Kidney epithelial cell (primary cell): ENCODE measurements around the gene CLEC4M. TPM values are rescaled to one million over a fixed set of nuclear protein-coding genes. Genes with fewer than 3 reads are reported as not detected.
A peak's percentile ranks its signal among the peaks of the same experiment; 100 is the strongest.

ENCODE experiments used
- DNase-seq: peaks from one replicate; pipeline ENCODE4 v3.0.0-alpha.2; 2010; ENCODE audit warnings: low read depth
- H3K27me3 ChIP-seq: 2 replicates; pipeline ENCODE4 v1.6.0; 2011; ENCODE audit warnings: low read length; ENCODE audit not compliant: control insufficient read depth, insufficient read depth
- H3K36me3 ChIP-seq: 2 replicates; pipeline ENCODE4 v1.5.1; 2011; ENCODE audit warnings: low read length; ENCODE audit not compliant: control insufficient read depth, insufficient read depth
- H3K4me3 ChIP-seq: 2 replicates; pipeline ENCODE4 v1.5.1; 2011; ENCODE audit warnings: low read depth, mild to moderate bottlenecking, control low read depth, low read length
- total RNA-seq: library from RNA; depleted of rRNA; stranded (reverse); fragments of >200 nt; gene quantifications from 2 replicates; pipeline ENCODE4 v1.2.3, GENCODE V29; 2015
- TF ChIP-seq, protein P1 (sequence below): IDR thresholded peaks from 2 replicates; pipeline ENCODE4 v1.5.1; 2011; ENCODE audit warnings: mild to moderate bottlenecking, moderate library complexity, low read length, control low read depth, inconsistent platforms; ENCODE audit not compliant: insufficient read depth, poor library complexity, severe bottlenecking

The CLEC4M gene
- total RNA-seq, 1 donor from 2014 or later, result not detected

DNA sequence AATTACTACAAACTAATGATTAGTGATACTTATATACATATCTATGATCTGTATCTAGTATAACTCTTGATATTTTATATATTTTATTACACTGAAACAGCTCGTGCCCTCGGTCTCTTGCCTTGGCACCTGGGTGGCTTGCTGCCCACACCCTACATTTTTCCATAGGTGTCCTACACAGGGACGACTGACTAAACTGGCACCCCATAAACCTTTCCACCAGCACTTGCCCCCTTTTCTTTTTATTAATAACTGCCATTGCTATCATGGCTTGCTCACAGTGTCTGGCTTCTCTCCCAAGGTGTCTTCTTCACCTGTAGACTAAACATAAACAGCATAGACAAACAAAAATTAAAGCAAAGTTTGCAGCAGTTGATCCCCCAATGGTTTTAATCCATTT, 30.4 kb downstream of the CLEC4M start:
- TF ChIP-seq, protein P1, sequence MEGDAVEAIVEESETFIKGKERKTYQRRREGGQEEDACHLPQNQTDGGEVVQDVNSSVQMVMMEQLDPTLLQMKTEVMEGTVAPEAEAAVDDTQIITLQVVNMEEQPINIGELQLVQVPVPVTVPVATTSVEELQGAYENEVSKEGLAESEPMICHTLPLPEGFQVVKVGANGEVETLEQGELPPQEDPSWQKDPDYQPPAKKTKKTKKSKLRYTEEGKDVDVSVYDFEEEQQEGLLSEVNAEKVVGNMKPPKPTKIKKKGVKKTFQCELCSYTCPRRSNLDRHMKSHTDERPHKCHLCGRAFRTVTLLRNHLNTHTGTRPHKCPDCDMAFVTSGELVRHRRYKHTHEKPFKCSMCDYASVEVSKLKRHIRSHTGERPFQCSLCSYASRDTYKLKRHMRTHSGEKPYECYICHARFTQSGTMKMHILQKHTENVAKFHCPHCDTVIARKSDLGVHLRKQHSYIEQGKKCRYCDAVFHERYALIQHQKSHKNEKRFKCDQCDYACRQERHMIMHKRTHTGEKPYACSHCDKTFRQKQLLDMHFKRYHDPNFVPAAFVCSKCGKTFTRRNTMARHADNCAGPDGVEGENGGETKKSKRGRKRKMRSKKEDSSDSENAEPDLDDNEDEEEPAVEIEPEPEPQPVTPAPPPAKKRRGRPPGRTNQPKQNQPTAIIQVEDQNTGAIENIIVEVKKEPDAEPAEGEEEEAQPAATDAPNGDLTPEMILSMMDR, result no peak
- H3K4me3 ChIP-seq, result no peak overlapping the region
- no peak for DNase-seq
- H3K36me3 ChIP-seq, result no peaks in the 10 kb centered on the region
- H3K27me3 ChIP-seq, result peaks cover 20% of the 10 kb centered on the region

DNA sequence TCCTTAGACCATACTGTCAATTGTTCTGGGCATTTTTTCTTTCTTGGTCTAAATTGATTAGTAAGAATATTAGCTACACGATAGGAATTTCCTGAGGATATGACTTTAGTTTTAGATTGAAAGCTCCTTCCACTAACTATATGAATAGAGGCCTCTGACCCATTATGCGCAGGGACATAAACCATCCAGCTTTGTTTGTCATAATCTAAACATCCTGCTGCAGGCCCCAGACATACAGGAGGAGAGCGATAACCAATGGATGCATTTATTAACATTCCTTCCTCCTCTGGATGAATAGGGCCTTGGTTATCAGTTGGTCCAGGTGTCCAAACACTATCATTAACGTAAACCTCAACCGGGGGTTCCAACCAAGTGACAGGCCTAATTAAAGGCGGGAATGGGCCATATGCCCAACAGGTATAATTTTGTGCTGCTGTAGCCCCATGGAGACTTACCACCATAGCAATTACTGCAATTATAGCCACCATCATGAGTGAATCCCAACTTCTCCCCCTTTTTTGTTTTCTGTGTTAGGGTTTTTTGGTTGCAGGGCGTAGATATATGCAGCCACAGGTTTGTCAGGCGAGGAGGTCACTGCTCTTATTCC, 32.6 kb downstream of the CLEC4M start:
- Histone ChIP-seq H3K27me3 (peaks cover 5% of the 10 kb centered on the region), H3K36me3 (no peaks in the 10 kb centered on the region), H3K4me3 (no peak overlapping the region)
- DNase-seq, result no peak
- TF ChIP-seq, protein P1, result no peak

DNA sequence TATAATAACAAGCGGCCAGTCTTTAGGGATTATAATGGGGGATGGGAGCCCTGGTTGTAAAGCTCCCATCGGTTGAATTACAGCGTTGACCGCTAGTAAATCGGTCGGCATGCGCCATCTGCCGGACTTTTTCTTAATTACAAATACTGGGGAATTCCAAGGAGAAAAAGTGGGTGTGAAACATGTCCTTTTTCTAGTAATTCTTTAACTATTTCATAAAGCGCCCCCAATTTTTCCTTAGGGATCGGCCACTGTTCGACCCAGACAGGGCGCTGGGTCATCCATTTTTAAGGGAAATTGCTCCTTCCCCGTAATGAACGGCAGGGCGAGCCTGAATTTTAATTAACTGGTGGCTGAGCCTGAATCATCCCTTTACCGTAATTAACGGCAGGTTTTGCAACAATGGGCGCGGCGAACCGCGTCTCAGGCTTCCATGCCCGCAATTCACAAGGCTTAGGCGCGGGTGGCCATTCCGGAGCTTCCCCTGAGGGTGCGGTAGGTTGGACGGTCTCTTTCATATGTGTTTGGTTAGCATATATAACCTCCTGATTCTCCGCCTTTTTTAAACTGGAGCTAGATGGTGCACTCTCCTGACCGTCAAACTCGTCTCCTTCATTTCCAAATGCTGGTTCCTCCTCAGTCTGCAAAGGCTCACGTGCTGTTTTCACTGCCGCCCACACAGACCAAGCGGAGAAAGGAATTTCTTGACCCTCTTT, 36.8 kb downstream of the CLEC4M start:
- H3K27me3 ChIP-seq, result peaks cover 3% of the 10 kb centered on the region
- no peak overlapping the region for H3K4me3 ChIP-seq
- TF ChIP-seq, protein P1, result peak; percentile 49

GRCh38 chr19:7801020-7801570, 38.1 kb downstream of the CLEC4M start:
- Histone ChIP-seq H3K27me3 (peaks cover 3% of the 10 kb centered on the region), H3K4me3 (no peak overlapping the region), H3K36me3 (no peaks in the 10 kb centered on the region)
- no peak for DNase-seq
- TF ChIP-seq, protein P1, result no peak

More for the DNA sequence above, 36.8 kb downstream of the CLEC4M start:
- DNase-seq, result no peak
- H3K36me3 ChIP-seq, result no peaks in the 10 kb centered on the region

GRCh38 chr19:7806234-7806633, 43.2 kb downstream of the CLEC4M start:
- Histone ChIP-seq H3K36me3 (no peaks in the 10 kb centered on the region), H3K4me3 (no peak overlapping the region), H3K27me3 (no peaks in the 10 kb centered on the region)
- no peak for DNase-seq
- TF ChIP-seq, protein P1, result no peak

DNA sequence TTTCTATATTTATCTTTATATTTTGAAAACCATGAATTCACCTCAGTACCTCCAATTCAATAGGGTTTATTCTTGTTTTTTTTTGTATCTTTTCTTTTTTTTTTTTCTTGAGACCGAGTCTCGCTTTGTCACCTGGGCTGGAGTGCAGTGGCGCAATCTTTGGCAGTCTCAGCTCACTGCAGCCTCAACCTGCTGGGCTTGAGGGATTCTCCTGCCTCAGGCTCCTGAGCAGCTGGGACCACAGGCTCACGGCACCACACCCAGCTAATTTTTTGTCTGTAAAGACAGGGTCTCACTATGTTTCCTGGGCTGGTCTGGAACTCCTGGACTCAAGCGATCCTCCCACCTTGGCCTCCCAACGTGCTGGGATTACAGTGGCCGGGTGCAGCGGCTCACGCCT, 43.8 kb downstream of the CLEC4M start:
- H3K36me3 ChIP-seq, result no peaks in the 10 kb centered on the region
- TF ChIP-seq, protein P1, result no peak
- H3K27me3 ChIP-seq, result no peaks in the 10 kb centered on the region
- DNase-seq, result no peak
- no peak overlapping the region for H3K4me3 ChIP-seq
